ENCODE data around the gene DSCAML1. TPM values are rescaled to one million over a fixed set of nuclear protein-coding genes. Genes with fewer than 3 reads are reported as not detected.
"Not testable (repeated sequence)": the region's sequence is repeated elsewhere in the genome, so short reads cannot be mapped to it uniquely, and the experiment has no call there.

DSCAML1 gene
- total RNA-seq, 1 donor from 2014 or later = 0.22 TPM

DNA sequence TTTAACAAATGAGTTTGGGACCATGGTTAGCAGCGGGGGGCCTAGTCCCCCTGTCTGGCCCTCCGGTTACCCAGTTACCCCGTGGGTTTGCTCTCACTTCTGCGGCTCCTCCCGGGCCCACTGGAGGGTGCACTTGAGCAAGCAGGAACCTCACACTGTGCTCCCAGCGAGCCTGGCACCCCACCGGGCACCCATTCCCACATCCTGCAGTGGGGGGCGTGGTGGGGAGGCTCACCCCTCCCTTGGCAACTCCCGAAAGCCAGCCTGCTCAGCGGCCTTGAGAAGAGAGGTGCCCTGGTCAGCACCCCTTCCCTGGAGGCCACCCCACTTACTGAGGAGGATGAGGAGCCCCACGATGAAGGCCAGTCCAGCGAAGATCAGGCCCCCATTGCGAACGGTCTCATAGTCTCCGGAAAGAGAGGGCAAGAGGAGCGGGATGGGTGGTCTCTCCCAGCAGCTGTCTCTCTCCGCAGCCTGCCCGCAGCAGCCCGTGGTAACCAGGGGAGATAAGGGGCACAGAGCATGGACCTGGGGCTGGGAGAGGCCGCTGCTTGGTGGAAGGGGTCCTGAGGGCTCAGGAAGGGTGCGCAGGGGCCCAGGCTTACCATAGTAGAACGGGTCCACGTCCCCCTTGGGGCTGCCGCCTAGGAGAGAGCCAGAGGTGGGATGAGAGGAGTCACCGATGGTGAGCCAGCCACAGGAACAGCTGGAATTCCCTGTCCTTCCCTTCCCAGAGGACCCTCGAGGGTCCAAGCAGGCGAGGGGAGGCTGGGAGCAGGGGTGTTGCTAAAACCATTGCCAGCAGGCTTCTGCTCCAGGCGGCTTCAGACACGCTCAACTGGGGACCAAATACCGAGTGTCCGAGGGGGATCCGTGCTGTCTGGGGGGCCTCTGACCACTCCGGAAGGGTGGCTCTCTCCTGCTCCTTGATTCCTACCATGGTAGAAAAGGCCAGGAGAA, 25.3 kb upstream of the DSCAML1 start:
- intact Hi-C loops (cut with DNase I) = loop anchor here (2.0 to 5.0 kb wide), 2 partner anchors 124 to 230 kb away; no protein-coding TSS in a partner anchor
- no peak for DNase-seq (ENCODE audit: missing footprints)
- ATAC-seq = no peak

GRCh38 chr11:117821431-117821830, 24.4 kb upstream of the DSCAML1 start:
- ATAC-seq (no peak), DNase-seq (ENCODE audit: missing footprints) (no peak)
- intact Hi-C loops (cut with DNase I) = loop anchor here (5.0 kb wide), 1 partner anchor 231 kb away; no protein-coding TSS in a partner anchor

GRCh38 chr11:117820516-117820915, 23.5 kb upstream of the DSCAML1 start:
- DNase-seq (ENCODE audit: missing footprints) = no peak
- ATAC-seq = no peak

GRCh38 chr11:117820071-117820470, 23.1 kb upstream of the DSCAML1 start:
- ATAC-seq (no peak), DNase-seq (ENCODE audit: missing footprints) (no peak)
- intact Hi-C loops (cut with DNase I) = loop anchor here (5.0 kb wide), 1 partner anchor 232 kb away; no protein-coding TSS in a partner anchor

More at GRCh38 chr11:117820516-117820915, 23.5 kb upstream of the DSCAML1 start:
- intact Hi-C loops (cut with DNase I) = loop anchor here (5.0 kb wide), 1 partner anchor 232 kb away; no protein-coding TSS in a partner anchor

- intact Hi-C loops (cut with DNase I) = loop anchor here (5.0 kb wide), 1 partner anchor 233 kb away; no protein-coding TSS in a partner anchor
- DNase-seq (ENCODE audit: missing footprints) (no peak), ATAC-seq (peak; percentile 27)
Measured at GRCh38 chr11:117819096-117820040, 22.4 kb upstream of the DSCAML1 start.

DNA sequence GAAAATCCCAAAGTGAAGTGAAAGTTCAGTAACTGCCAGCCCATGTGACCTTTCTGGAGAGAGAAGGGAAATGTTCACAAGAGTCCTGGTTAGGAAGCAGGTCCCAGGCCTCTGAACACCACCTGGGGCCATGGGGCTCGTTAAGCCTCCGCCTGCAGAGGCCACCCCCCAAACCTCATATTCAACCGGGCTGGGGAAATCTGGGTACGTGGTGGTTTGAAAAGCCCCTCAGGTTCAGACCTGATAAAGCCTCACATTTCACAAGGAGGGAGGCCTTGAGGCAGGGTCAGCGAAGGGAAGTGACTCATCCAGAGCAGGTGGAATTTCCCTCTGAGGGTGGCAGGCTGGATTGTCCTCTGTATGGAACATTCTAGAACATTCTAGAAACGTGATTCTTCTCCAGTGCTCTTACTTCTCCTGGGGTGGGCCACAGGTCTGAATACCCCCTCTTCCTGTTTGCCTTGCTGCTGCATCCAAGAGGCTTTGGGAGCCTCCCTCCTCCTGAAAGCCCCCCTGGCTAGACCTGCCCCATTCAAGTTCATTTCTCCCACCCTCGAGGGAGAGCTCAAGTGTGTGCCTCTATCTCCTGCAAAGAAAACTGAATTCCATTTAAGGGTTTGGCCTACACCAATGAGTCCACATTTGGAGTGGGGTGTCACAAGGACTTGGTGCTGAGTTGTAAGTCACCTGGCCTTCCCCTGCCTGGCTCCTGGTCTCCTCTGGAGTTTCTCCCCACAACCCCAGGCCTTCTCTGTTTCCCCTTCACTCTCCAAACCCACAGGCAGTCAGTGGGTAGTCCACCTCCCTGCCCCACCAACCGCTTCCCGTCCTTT, 21.2 kb upstream of the DSCAML1 start:
- intact Hi-C loops (cut with DNase I) = no loop called here
- DNase-seq (ENCODE audit: missing footprints) = peak; percentile 21
- ATAC-seq = no peak

- DNase-seq (ENCODE audit: missing footprints) (peak; percentile 88), ATAC-seq (peak; percentile 67)
- intact Hi-C loops (cut with DNase I) = loop anchor here (1.0 kb wide), 1 partner anchor 391 kb away; no protein-coding TSS in a partner anchor
Measured at GRCh38 chr11:117817368-117818040, 20.5 kb upstream of the DSCAML1 start.

- DNase-seq (ENCODE audit: missing footprints) (peak; percentile 55), ATAC-seq (peak; percentile 18)
- intact Hi-C loops (cut with DNase I) = loop anchor here (1.0 kb wide), 1 partner anchor 391 kb away; no protein-coding TSS in a partner anchor
Measured at GRCh38 chr11:117816846-117817367, 19.9 kb upstream of the DSCAML1 start.

DNA sequence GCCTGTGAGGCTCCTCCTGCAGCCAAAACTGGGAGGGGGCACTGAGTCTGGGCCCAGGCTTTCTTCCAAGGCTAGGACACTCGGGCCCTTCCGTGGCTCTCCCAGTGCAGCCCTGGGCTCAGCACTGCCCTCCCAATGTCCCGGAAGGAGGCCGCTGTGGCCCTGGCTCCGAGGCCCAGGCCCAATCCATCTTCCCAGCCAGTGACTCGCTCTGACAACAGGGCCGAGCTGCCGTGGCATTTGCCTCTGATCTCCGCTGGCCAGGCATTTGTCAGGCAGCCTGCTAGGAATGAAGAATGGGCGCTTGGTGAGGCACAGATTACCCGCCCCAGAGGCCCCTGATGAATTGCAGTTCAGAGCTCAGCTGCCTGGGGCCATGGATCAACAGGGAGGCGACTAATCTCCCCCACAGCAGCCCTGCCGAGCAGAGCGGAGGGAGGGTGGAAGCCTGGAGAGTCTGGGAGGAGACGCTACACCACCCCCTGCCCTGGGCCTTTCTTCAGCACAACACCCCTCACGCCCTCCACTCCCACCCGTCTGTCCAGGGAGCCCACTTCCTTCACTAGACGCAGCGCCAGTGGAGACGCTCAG, 19.2 kb upstream of the DSCAML1 start:
- ATAC-seq = peak; percentile 26
- DNase-seq (ENCODE audit: missing footprints) = peak; percentile 22
- intact Hi-C loops (cut with DNase I) = no loop called here

- intact Hi-C loops (cut with DNase I) = no loop called here
- peak; percentile 79 for DNase-seq (ENCODE audit: missing footprints)
- peak; percentile 7 for ATAC-seq
Measured at GRCh38 chr11:117815262-117815803, 18.3 kb upstream of the DSCAML1 start.

GRCh38 chr11:117814766-117815261, 17.8 kb upstream of the DSCAML1 start:
- intact Hi-C loops (cut with DNase I) = no loop called here
- ATAC-seq (peak; percentile 7), DNase-seq (ENCODE audit: missing footprints) (peak; percentile 81)

- DNase-seq (ENCODE audit: missing footprints) = no peak
- ATAC-seq = no peak
- intact Hi-C loops (cut with DNase I) = no loop called here
Measured at GRCh38 chr11:117814204-117814765, 17.3 kb upstream of the DSCAML1 start.

DNA sequence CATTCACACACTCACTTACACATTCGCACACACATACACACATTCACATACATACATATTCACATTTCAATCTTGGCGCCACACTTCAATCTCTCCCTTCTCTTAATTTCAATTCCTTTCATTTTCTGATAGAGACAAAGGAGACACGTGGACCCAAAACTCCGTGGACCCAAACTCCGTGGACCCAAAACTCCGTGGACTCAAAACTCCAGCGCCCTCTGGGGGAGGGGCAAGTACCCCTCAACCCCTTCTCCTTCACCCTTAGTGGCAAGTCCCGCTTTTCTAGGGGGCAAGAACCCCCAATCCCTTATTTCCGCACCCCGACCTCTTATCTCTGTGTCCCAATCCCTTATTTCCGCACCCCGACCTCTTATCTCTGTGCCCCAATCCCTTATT, 13.0 kb upstream of the DSCAML1 start:
- DNase-seq (ENCODE audit: missing footprints); ATAC-seq; intact Hi-C loops (cut with DNase I): not testable (repeated sequence)

- intact Hi-C loops (cut with DNase I) = loop anchor here (2.0 to 5.0 kb wide), 2 partner anchors 243 to 367 kb away; no protein-coding TSS in a partner anchor
- DNase-seq (ENCODE audit: missing footprints) = peak; percentile 85
- ATAC-seq = peak; percentile 95
Measured at GRCh38 chr11:117809236-117810055, 12.4 kb upstream of the DSCAML1 start.

- intact Hi-C loops (cut with DNase I) = loop anchor here (2.0 to 5.0 kb wide), 2 partner anchors 244 to 366 kb away; no protein-coding TSS in a partner anchor
- peak; percentile 26 for ATAC-seq
- DNase-seq (ENCODE audit: missing footprints) = peak; percentile 70
Measured at GRCh38 chr11:117808784-117809183, 11.8 kb upstream of the DSCAML1 start.

Data from Right ventricle myocardium inferior (tissue), 1 donor.